Smooth muscle cell (in vitro differentiated cells): ENCODE results near the gene MRPL41. TPM values are rescaled to one million over a fixed set of nuclear protein-coding genes. Genes with fewer than 3 reads are reported as not detected.
"Not testable (repeated sequence)": the region's sequence is repeated elsewhere in the genome, so short reads cannot be mapped to it uniquely, and the experiment has no call there.

Experiments used
- DNase-seq: peaks from one replicate; lab custom pipeline; 2025; ENCODE audit not compliant: unreplicated experiment; lab: John Stamatoyannopoulos, UW
- H2AFZ ChIP-seq: fragments of 200-600 bp; sonication (generic); 2 replicates; pipeline ENCODE4 v1.6.0; 2016; ENCODE audit warnings: antibody characterized with exemption, low read depth, mild to moderate bottlenecking
- H3F3A ChIP-seq: fragments of 200-600 bp; sonication (generic); 2 replicates; pipeline ENCODE4 v1.6.0; 2017; ENCODE audit warnings: antibody characterized with exemption, low read depth
- H3K27ac ChIP-seq: fragments of 200-600 bp; sonication (generic); 2 replicates; pipeline ENCODE4 v1.5.1; 2016; ENCODE audit warnings: low read depth, mild to moderate bottlenecking
- H3K27me3 ChIP-seq: fragments of 200-600 bp; sonication (generic); 2 replicates; pipeline ENCODE4 v1.6.1; 2016; ENCODE audit warnings: low read depth, mild to moderate bottlenecking
- H3K36me3 ChIP-seq: fragments of 200-600 bp; sonication (generic); 2 replicates; pipeline ENCODE4 v1.5.1; 2016; ENCODE audit warnings: low read depth
- H3K4me1 ChIP-seq: fragments of 200-600 bp; sonication (generic); 2 replicates; pipeline ENCODE4 v1.5.1; 2016; ENCODE audit warnings: low read depth
- H3K4me2 ChIP-seq: fragments of 200-600 bp; sonication (generic); 2 replicates; pipeline ENCODE4 v1.6.0; 2016; ENCODE audit warnings: mild to moderate bottlenecking
- H3K4me3 ChIP-seq: fragments of 200-600 bp; sonication (generic); 2 replicates; pipeline ENCODE4 v1.5.1; 2016; ENCODE audit warnings: mild to moderate bottlenecking
- H3K79me2 ChIP-seq: fragments of 200-600 bp; sonication (generic); 2 replicates; pipeline ENCODE4 v1.6.0; 2016; ENCODE audit warnings: low read depth, mild to moderate bottlenecking
- H3K9ac ChIP-seq: fragments of 200-600 bp; sonication (generic); 2 replicates; pipeline ENCODE4 v1.6.0; 2016; ENCODE audit warnings: low read depth
- H3K9me3 ChIP-seq: fragments of 200-600 bp; sonication (generic); replicated peaks from 2 replicates; pipeline ENCODE4 v1.5.1; 2016; ENCODE audit warnings: low read depth
- H4K20me1 ChIP-seq: fragments of 200-600 bp; sonication (generic); 2 replicates; pipeline ENCODE4 v1.6.0; 2016; ENCODE audit warnings: low read depth
- CTCF ChIP-seq: fragments of 200-600 bp; sonication (generic); IDR thresholded peaks from 2 replicates; pipeline ENCODE4 v1.5.1; 2017; ENCODE audit warnings: borderline replicate concordance, mild to moderate bottlenecking, antibody characterized with exemption; ENCODE audit not compliant: insufficient read depth, poor library complexity, severe bottlenecking
- WGBS: methylation state at CpG from one replicate; pipeline ENCODE4 v1.1.7; 2016; ENCODE audit warnings: low lambda C conversion rate; 5-methylcytosine and 5-hydroxymethylcytosine counted together
- polyA plus RNA-seq: library from polyadenylated mRNA; unstranded; fragments of >200 nt; fragmentation: Nextera tagmentation; extraction: Ambion mirVana; gene quantifications from 2 replicates; pipeline ENCODE4 v1.2.1, GENCODE V29; 2016
- total RNA-seq: library from RNA; depleted of rRNA; stranded (reverse); fragments of >200 nt; gene quantifications from 2 replicates; pipeline ENCODE4 v1.2.3, GENCODE V29; 2014

MRPL41 gene
- total and polyA plus RNA-seq, 2 experiments from 2014 or later: 33.5 to 85.7 TPM

GRCh38 chr9:137531099-137531765 is 20.4 kb upstream of the MRPL41 start:
- Histone ChIP-seq H3K4me3 (no peak overlapping the region), H3K4me1 (no peaks in the 10 kb centered on the region), H3K36me3 (no peaks in the 10 kb centered on the region), H3F3A (peaks cover 4% of the 10 kb centered on the region), H3K27ac (no peak overlapping the region), H3K9ac (no peak overlapping the region), H3K79me2 (no peaks in the 10 kb centered on the region), H3K9me3 (no peaks in the 10 kb centered on the region), H3K27me3 (no peaks in the 10 kb centered on the region), H2AFZ (no peak overlapping the region), H3K4me2 (no peak overlapping the region), H4K20me1 (no peaks in the 10 kb centered on the region)
- TF ChIP-seq CTCF: no peak
- 87% methylated on average over 17 of the region's 17 CpGs for WGBS
- DNase-seq: no peak

GRCh38 chr9:137532891-137533468 is 18.7 kb upstream of the MRPL41 start:
- H3K4me1 ChIP-seq, H3K9ac ChIP-seq, H3F3A ChIP-seq, DNase-seq, H4K20me1 ChIP-seq, H3K27ac ChIP-seq, H3K9me3 ChIP-seq, H2AFZ ChIP-seq, H3K79me2 ChIP-seq, H3K4me2 ChIP-seq, H3K36me3 ChIP-seq, H3K4me3 ChIP-seq, H3K27me3 ChIP-seq: not testable (repeated sequence)
- 94% methylated on average over 10 of the region's 10 CpGs for WGBS

GRCh38 chr9:137534256-137535119 is 17.2 kb upstream of the MRPL41 start:
- H2AFZ ChIP-seq: peak overlapping the region; percentile 73
- H3K4me1 ChIP-seq: no peaks in the 10 kb centered on the region
- no peak overlapping the region for H3K4me2 ChIP-seq
- no peak overlapping the region for H3K27ac ChIP-seq
- H3K9me3 ChIP-seq: no peaks in the 10 kb centered on the region
- H3K27me3 ChIP-seq: no peaks in the 10 kb centered on the region
- WGBS: 72% methylated on average over 19 of the region's 19 CpGs
- H3K9ac ChIP-seq: no peak overlapping the region
- no peak overlapping the region for H3K4me3 ChIP-seq
- peak; percentile 55 for TF ChIP-seq CTCF
- H3K36me3 ChIP-seq: no peaks in the 10 kb centered on the region
- H3K79me2 ChIP-seq: no peaks in the 10 kb centered on the region
- H3F3A ChIP-seq: peaks cover 4% of the 10 kb centered on the region
- no peaks in the 10 kb centered on the region for H4K20me1 ChIP-seq
- DNase-seq: no peak

- peaks cover 4% of the 10 kb centered on the region for H3F3A ChIP-seq
- no peak for TF ChIP-seq CTCF
- H2AFZ ChIP-seq: peak overlapping the region; percentile 73
- no peaks in the 10 kb centered on the region for H3K27me3 ChIP-seq
- no peaks in the 10 kb centered on the region for H3K79me2 ChIP-seq
- H4K20me1 ChIP-seq: no peaks in the 10 kb centered on the region
- H3K9me3 ChIP-seq: no peaks in the 10 kb centered on the region
- H3K4me1 ChIP-seq: no peaks in the 10 kb centered on the region
- no peak overlapping the region for H3K4me3 ChIP-seq
- H3K36me3 ChIP-seq: no peaks in the 10 kb centered on the region
- no peak for DNase-seq
- no peak overlapping the region for H3K9ac ChIP-seq
- H3K27ac ChIP-seq: no peak overlapping the region
- no peak overlapping the region for H3K4me2 ChIP-seq
Observed at GRCh38 chr9:137535120-137535428, 16.6 kb upstream of the MRPL41 start.

- not testable (repeated sequence) for H3K27ac ChIP-seq, H2AFZ ChIP-seq, H3K4me1 ChIP-seq, H3K79me2 ChIP-seq, H4K20me1 ChIP-seq, DNase-seq, H3K36me3 ChIP-seq, H3K4me3 ChIP-seq, H3K9me3 ChIP-seq, H3F3A ChIP-seq, H3K4me2 ChIP-seq, H3K27me3 ChIP-seq, H3K9ac ChIP-seq
- WGBS: 84% methylated on average over 16 of the region's 16 CpGs
Observed at GRCh38 chr9:137536594-137537131, 15.0 kb upstream of the MRPL41 start.
